WERI-Rb-1 (cell line): Measurements from ENCODE around the gene RASAL2.

ENCODE experiments used
- DNase-seq: peaks from one replicate; pipeline ENCODE4 v3.0.0-alpha.2; 2020
- H3K27ac ChIP-seq: fragments of 250-450 bp; sonication (Bioruptor Pico); 2 replicates; pipeline ENCODE4 v1.5.1; 2020; ENCODE audit warnings: mild to moderate bottlenecking, moderate library complexity
- H3K27me3 ChIP-seq: fragments of 250-450 bp; sonication (Bioruptor Pico); 2 replicates; pipeline ENCODE4 v1.5.1; 2021; ENCODE audit warnings: mild to moderate bottlenecking, low read depth, moderate library complexity; ENCODE audit not compliant: insufficient read depth, severe bottlenecking
- H3K36me3 ChIP-seq: fragments of 250-450 bp; sonication (Bioruptor Pico); 2 replicates; pipeline ENCODE4 v1.5.1; 2020; ENCODE audit warnings: mild to moderate bottlenecking, moderate library complexity
- H3K4me3 ChIP-seq: 2 replicates; pipeline ENCODE4 v1.5.1; 2011; ENCODE audit warnings: low read depth, mild to moderate bottlenecking, control low read depth, low read length
- H3K9me3 ChIP-seq: fragments of 250-450 bp; sonication (Bioruptor Pico); 2 replicates; pipeline ENCODE4 v1.5.1; 2021; ENCODE audit warnings: mild to moderate bottlenecking, moderate library complexity; ENCODE audit not compliant: severe bottlenecking
- CTCF ChIP-seq: IDR thresholded peaks from 2 replicates; pipeline ENCODE4 v1.5.1; 2011; ENCODE audit warnings: low read depth, mild to moderate bottlenecking, control low read depth, inconsistent platforms, low read length

Gene RASAL2

DNA sequence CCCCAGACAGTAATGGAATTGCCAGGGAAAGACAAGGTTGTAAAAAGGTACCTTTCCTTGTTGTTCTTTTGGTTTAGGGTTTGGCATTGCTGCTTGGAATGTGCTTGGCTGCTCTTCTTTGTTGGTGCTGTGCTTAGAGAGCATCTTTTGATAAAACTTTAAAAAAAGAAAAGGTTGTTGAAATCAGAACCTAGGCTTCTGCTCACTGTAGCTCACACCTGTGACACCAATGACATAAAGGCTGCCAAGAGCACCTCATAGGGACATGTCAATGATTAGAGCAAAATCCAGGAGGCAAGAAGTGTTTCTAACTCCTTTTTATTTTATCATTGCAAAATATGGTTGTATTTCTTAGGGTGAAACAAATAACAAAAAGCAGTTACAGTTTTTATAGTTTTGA lies 373.9 kb downstream of the RASAL2 start:
- no peak for TF ChIP-seq CTCF
- H3K4me3 ChIP-seq, result no peak overlapping the region
- H3K27me3 ChIP-seq, result no peaks in the 10 kb centered on the region
- H3K27ac ChIP-seq, result no peak overlapping the region
- H3K9me3 ChIP-seq, result no peaks in the 10 kb centered on the region
- no peak for DNase-seq
- H3K36me3 ChIP-seq, result peaks cover 22% of the 10 kb centered on the region

DNA sequence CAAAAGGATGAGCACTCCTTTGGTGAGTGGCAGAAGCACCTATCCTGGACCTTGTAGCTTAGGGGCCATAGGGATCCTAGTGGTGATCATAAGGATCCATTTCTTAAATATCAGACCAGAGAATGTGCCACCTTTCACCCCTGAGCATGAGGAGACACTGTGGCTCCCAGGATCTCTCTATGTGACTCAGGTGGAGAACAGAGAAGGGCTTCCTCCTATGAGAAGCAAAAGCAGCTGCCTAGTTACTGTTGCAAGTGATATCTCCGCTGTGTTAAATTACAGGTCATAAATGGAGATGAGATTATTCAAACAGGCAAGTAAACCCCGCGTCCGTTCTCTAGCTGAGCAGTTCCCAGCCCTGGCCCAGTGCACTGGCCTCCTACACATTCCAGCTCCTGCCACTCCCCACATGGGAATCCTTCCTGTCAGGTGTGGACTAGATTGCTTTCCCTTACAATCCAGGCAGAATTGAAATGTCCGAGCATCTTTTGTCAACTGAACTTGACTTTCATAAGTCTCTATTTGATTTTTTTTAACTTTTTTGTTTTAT lies 376.6 kb downstream of the RASAL2 start:
- no peak overlapping the region for H3K4me3 ChIP-seq
- H3K36me3 ChIP-seq, result peaks cover 32% of the 10 kb centered on the region
- no peaks in the 10 kb centered on the region for H3K27me3 ChIP-seq
- TF ChIP-seq CTCF, result no peak
- no peak overlapping the region for H3K27ac ChIP-seq
- no peak for DNase-seq
- no peaks in the 10 kb centered on the region for H3K9me3 ChIP-seq

DNA sequence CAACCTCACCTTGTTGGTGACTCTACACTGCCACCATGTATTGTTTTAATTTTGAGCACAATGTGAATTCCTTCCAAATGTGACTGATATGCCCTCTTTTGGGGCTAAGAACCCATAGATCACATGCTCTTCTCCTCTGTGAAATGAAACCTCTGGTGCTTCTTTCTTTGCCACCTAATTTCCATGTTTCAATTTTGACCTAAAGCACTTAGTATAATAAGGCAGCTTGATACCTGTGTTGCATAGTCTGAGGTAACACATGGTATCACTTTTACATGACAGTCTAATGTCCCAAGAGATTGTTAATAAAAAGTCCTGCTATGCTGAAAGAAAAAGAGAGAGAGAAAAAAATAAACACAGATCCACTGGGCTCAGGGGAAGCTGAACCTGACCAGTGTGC lies 378.6 kb downstream of the RASAL2 start:
- Histone ChIP-seq H3K36me3 (peaks cover 16% of the 10 kb centered on the region), H3K9me3 (no peaks in the 10 kb centered on the region), H3K27ac (no peak overlapping the region), H3K4me3 (no peak overlapping the region), H3K27me3 (no peaks in the 10 kb centered on the region)
- DNase-seq, result no peak
- no peak for TF ChIP-seq CTCF

DNA sequence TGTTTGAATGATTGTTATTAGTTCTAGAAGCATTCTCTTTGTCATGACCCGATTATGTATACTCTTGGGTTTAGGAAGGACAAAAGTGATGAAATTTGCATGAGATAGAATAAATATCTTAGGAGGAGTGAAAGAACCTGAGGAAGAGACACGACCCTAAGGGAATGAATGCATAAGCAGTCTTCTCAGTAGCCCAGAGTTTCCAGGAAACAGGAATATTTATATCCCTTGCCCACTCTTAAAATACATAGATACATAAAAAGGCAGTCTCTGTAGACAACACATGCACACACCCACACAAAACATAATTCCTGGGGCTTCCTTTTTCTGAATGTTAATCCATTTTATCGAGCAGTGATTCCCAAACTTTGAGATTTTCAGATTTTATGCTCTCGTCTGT lies 383.5 kb downstream of the RASAL2 start:
- H3K9me3 ChIP-seq, result no peaks in the 10 kb centered on the region
- no peak overlapping the region for H3K27ac ChIP-seq
- H3K36me3 ChIP-seq, result peaks cover 11% of the 10 kb centered on the region
- no peak for DNase-seq
- TF ChIP-seq CTCF, result no peak
- no peak overlapping the region for H3K4me3 ChIP-seq
- no peaks in the 10 kb centered on the region for H3K27me3 ChIP-seq

GRCh38 chr1:178477841-178478240 lies 383.9 kb downstream of the RASAL2 start:
- Histone ChIP-seq H3K9me3 (no peaks in the 10 kb centered on the region), H3K27ac (no peak overlapping the region), H3K4me3 (no peak overlapping the region), H3K27me3 (no peaks in the 10 kb centered on the region), H3K36me3 (peaks cover 11% of the 10 kb centered on the region)
- no peak for TF ChIP-seq CTCF
- no peak for DNase-seq

DNA sequence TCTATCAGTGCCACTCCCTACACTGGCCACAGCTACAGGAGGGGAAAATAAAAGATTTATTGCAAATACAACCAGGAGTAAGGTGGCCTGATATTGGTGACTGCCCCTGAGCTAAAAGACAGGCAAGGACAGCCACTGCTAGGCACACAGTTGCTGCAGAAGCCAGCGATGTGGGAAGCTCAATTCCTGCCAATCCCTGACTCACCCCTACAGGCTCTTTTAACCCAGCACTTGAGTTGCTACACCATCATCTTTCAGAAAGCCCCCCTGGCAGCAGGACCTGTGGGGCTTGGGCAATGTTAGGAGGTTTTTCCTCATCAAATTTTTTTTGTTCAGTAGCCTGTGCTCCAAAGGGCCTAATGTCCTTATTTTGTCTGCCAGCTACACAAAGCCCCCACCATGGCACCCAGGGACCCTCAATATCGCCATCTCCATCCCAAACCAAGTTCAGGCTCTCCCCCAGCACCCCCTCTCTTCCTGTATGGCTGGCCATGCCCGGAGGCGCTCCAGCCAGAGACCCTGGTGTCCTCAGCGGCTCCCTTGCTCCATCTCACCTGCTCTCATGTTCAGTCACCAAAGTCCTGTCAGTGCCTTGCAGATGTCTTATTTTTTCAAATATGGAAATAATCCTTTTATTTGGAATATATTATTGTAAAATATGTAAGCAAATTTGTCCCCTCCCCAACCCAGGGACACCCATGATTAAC lies 389.5 kb downstream of the RASAL2 start:
- Histone ChIP-seq H3K4me3 (no peak overlapping the region), H3K27me3 (no peaks in the 10 kb centered on the region), H3K27ac (no peak overlapping the region), H3K9me3 (no peaks in the 10 kb centered on the region), H3K36me3 (no peaks in the 10 kb centered on the region)
- TF ChIP-seq CTCF, result no peak
- DNase-seq, result no peak
